ENCODE measurements around the gene NBEAL2.

DNA sequence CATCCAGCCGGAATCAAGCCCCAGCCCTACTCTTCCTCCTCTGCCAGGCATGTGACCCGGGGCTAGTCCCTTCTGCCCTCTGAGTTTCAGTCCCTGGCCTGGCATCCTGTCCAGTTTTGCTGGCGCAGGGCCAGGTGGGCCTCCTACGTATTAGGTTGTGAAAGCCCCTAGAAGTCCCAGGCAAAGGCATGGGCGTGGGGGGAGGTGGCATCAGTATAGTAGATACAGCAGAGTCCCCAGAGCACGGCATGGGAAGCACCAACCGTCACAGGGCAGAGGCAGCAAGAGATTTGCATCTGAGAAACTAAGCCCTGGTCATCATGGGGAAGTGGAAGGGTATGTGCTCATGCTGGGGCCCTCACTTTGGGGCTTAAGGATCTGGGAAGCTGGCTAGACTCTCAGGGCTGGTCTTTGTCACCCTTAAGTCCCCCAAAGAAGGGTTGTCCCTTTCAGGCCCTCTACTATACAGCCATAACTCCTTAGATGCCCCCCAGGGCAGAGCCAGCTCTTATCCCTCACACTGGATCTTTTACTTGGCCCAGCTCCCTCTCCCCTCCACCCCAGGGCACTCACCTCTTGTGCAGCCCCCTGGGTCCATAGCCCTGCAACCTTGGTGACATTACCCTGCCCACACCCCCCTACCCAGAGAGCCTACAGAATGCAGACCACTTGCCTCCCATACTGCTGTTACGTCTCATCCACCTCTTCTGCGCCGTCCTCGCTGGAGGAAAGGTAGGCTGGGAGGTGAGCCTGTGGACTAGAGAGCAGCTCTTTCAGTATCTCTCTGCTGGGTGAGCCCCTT, 11.3 kb downstream of the NBEAL2 start:
- TF ChIP-seq, protein P1, sequence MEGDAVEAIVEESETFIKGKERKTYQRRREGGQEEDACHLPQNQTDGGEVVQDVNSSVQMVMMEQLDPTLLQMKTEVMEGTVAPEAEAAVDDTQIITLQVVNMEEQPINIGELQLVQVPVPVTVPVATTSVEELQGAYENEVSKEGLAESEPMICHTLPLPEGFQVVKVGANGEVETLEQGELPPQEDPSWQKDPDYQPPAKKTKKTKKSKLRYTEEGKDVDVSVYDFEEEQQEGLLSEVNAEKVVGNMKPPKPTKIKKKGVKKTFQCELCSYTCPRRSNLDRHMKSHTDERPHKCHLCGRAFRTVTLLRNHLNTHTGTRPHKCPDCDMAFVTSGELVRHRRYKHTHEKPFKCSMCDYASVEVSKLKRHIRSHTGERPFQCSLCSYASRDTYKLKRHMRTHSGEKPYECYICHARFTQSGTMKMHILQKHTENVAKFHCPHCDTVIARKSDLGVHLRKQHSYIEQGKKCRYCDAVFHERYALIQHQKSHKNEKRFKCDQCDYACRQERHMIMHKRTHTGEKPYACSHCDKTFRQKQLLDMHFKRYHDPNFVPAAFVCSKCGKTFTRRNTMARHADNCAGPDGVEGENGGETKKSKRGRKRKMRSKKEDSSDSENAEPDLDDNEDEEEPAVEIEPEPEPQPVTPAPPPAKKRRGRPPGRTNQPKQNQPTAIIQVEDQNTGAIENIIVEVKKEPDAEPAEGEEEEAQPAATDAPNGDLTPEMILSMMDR (conservative IDR thresholded peaks at IDR 0.05; ENCODE audit: low read depth, low read length), result no peak
- TF ChIP-seq EZH2 (IDR thresholded peaks at IDR 0.05; ENCODE audit: low read length, unreplicated experiment) (no peak), EZH2phosphoT487 (IDR thresholded peaks at IDR 0.05; ENCODE audit: borderline replicate concordance, low read length) (no peak)

Data from PC-3 (cell line).